HUES64 (cell line): ENCODE data around the gene RBM28.

Experiments used
- H3K27ac ChIP-seq: 2 replicates; pipeline ENCODE4 v1.7.0; 2013; ENCODE audit warnings: low read depth, low read length, inconsistent platforms
- H3K27me3 ChIP-seq: 2 replicates; pipeline ENCODE4 v1.6.1; 2013; ENCODE audit warnings: mild to moderate bottlenecking, low read length; ENCODE audit not compliant: insufficient read depth
- H3K36me3 ChIP-seq: 2 replicates; pipeline ENCODE4 v1.6.1; 2013; ENCODE audit warnings: mild to moderate bottlenecking, low read length; ENCODE audit not compliant: insufficient read depth
- H3K4me1 ChIP-seq: 2 replicates; pipeline ENCODE4 v1.6.1; 2013; ENCODE audit warnings: mild to moderate bottlenecking, low read length, moderate library complexity; ENCODE audit not compliant: insufficient read depth
- H3K4me3 ChIP-seq: 2 replicates; pipeline ENCODE4 v1.5.1; 2013; ENCODE audit warnings: mild to moderate bottlenecking, low read length, moderate library complexity
- H3K9ac ChIP-seq: 2 replicates; pipeline ENCODE4 v1.6.1; 2013; ENCODE audit warnings: mild to moderate bottlenecking, low read depth, low read length
- H3K9me3 ChIP-seq: 2 replicates; pipeline ENCODE4 v1.6.1; 2013; ENCODE audit warnings: low read depth, low read length; ENCODE audit not compliant: insufficient read depth
- WGBS: fragments of 150-250, 120-280 bp; methylation state at CpG from one replicate; pipeline ENCODE4 v1.1.7; 2013; ENCODE audit warnings: missing lambda C conversion rate; 5-methylcytosine and 5-hydroxymethylcytosine counted together

Gene RBM28

GRCh38 chr7:128344431-128344774 lies 695 bp upstream of the RBM28 start:
- no peak overlapping the region for H3K27ac ChIP-seq
- 93% methylated on average over 5 of the region's 5 CpGs for WGBS
- no peak overlapping the region for H3K4me3 ChIP-seq
- H3K4me1 ChIP-seq = no peaks in the 10 kb centered on the region
- H3K27me3 ChIP-seq = peaks cover 21% of the 10 kb centered on the region
- no peak overlapping the region for H3K9ac ChIP-seq
- H3K36me3 ChIP-seq = peaks cover 17% of the 10 kb centered on the region
- no peaks in the 10 kb centered on the region for H3K9me3 ChIP-seq

DNA sequence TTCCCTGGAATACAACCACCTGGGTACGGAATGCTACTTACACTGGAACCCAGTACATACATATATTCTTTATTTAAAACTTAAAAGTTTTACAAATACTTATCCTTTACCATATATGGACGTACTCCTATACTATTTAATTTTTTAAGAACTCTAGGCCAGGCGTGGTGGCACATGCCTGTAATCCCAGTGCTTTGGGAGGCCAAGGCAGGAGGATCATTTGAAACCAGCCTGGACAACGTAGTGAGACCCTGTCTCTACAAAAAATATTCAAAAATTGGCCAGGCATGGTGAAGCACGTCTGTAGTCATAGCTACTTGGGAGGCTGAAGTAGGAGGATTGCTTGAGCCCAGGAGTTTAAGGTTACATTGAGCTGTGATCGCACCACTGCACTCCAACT lies 2.0 kb downstream of the RBM28 start:
- Histone ChIP-seq H3K9ac (no peak overlapping the region), H3K27ac (no peak overlapping the region), H3K4me3 (peak overlapping the region; percentile 87; the same call in 1 of the 2 replicates), H3K9me3 (no peaks in the 10 kb centered on the region), H3K4me1 (no peaks in the 10 kb centered on the region), H3K36me3 (peaks cover 42% of the 10 kb centered on the region), H3K27me3 (no peaks in the 10 kb centered on the region)
- WGBS = 93% methylated on average over 6 of the region's 6 CpGs

GRCh38 chr7:128335730-128336129 lies 8.0 kb downstream of the RBM28 start:
- WGBS = 94% methylated on average over 3 of the region's 3 CpGs
- peaks cover 93% of the 10 kb centered on the region for H3K36me3 ChIP-seq

DNA sequence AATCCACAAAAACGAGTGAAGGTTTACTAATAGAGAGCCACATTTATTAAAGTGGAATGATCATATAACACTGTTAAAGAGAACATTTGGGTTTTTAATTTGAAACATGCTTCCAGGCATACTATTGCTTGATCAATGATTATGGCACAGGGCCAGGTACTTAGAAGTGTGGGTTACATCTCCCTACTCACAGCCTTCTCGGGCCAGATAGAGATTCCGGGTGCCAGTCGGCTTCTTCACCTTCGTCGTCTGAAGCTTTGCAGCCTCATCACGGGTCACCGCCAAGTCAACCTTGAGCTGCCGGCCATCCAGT lies 19.4 kb downstream of the RBM28 start:
- Histone ChIP-seq H3K27ac (no peak overlapping the region), H3K4me3 (no peak overlapping the region), H3K9ac (no peak overlapping the region), H3K4me1 (no peaks in the 10 kb centered on the region), H3K9me3 (no peaks in the 10 kb centered on the region), H3K27me3 (no peaks in the 10 kb centered on the region), H3K36me3 (peaks cover 91% of the 10 kb centered on the region)
- 96% methylated on average over 9 of the region's 9 CpGs for WGBS

More at GRCh38 chr7:128335730-128336129, 8.0 kb downstream of the RBM28 start:
- Histone ChIP-seq H3K27me3 (no peaks in the 10 kb centered on the region), H3K4me1 (no peaks in the 10 kb centered on the region), H3K27ac (no peak overlapping the region), H3K9ac (no peak overlapping the region), H3K9me3 (no peaks in the 10 kb centered on the region), H3K4me3 (no peak overlapping the region)

DNA sequence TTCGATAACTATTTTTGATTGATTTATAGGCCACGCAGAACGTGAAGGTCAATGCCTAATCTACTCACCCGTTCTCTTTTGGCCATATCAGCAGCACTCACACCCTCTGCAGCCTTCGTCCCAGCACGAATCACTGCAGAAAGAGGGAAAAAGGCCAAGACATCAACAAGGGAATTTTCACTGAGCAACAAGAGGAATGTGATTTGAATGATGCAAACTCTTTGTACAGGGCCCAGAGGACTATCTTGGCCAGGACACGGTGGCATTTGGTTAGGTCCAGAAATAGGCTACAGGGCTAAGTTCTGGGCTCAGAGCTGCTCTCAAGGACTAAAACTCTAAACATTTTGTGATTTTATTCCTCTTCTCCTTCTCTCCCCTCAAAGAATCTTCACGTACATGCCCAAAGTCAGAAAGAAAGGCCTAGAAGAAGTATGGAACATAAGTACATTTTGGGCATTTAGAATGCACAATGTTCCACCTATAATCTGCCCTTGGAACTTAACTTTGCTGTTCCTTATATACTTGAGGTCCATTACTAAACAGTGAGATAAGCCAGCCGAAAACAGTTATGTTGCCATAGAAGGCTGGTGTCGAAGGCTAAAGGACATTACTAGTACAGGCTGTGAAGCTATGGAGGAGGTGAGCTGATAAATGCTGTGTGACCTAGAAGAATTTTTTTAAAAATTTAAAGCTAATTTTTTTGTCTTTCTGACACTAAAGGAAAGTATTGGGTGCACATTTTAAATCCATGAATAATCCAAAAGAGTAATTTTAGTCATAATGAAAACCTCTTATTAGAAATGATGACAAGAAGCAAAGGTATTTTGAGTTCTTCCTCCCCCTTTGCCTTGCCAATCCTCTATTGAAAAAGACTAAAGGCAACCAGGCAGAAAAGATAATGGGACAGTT lies 20.0 kb downstream of the RBM28 start:
- H3K27ac ChIP-seq = no peak overlapping the region
- H3K9ac ChIP-seq = no peak overlapping the region
- no peaks in the 10 kb centered on the region for H3K27me3 ChIP-seq
- H3K4me3 ChIP-seq = no peak overlapping the region
- peaks cover 92% of the 10 kb centered on the region for H3K36me3 ChIP-seq
- no peaks in the 10 kb centered on the region for H3K9me3 ChIP-seq
- H3K4me1 ChIP-seq = no peaks in the 10 kb centered on the region
- WGBS = 96% methylated on average over 10 of the region's 10 CpGs

- H3K9ac ChIP-seq = no peak overlapping the region
- H3K36me3 ChIP-seq = peaks cover 92% of the 10 kb centered on the region
- no peak overlapping the region for H3K4me3 ChIP-seq
- H3K9me3 ChIP-seq = no peaks in the 10 kb centered on the region
- no peaks in the 10 kb centered on the region for H3K4me1 ChIP-seq
- no peaks in the 10 kb centered on the region for H3K27me3 ChIP-seq
- no peak overlapping the region for H3K27ac ChIP-seq
These were observed 20.7 kb downstream of the RBM28 start for GRCh38 chr7:128323040-128323439.

DNA sequence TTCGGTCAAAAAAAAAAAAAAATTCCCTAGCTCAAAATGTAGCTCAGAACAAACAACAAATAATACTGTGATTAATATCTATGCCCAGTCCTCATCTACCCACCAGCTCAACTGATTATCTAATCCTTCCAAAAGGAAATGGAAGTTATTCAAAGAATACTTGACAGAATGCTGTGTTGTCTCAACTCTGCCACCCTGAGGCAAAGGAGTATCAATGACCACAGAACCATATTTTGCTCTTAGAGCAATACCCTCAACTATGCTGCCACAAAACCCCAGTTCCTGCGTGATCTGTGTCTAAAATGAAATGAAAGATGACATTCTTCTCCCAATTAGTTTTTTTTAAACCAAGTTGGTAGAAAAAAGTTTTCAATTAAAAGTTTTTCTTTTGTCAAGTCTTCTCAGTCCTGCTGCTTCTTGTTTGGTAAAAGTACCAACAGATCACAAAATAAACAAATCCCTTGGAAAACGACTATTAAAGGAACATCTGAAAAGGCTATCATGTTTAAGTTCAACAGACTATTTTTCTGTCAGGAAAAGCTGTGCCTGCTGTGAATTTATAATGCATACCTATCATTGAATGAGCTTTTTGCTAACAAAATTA lies 21.6 kb downstream of the RBM28 start:
- Histone ChIP-seq H3K27ac (no peak overlapping the region), H3K36me3 (peaks cover 95% of the 10 kb centered on the region), H3K27me3 (no peaks in the 10 kb centered on the region), H3K4me3 (no peak overlapping the region), H3K9me3 (no peaks in the 10 kb centered on the region), H3K4me1 (no peaks in the 10 kb centered on the region), H3K9ac (no peak overlapping the region)
- 94% methylated on average over 2 of the region's 3 CpGs for WGBS

DNA sequence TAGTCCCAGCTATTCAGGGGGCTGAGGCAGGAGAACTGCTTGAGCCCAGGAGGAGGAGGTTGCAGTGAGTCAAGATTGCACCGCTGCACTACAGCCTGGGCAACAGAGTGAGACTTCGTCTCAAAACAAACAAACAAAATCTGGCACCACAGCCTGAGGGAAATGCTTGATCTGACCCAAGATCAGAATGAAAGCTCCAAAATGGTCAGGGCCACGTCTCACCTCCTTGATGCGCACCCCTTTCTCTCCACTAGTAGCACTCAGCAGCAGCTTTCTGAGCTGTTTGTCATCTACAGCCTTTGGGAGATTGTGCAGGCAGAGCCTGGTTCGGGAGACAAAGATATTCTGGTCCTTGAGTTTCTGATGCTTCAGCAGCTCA lies 22.7 kb downstream of the RBM28 start:
- no peaks in the 10 kb centered on the region for H3K4me1 ChIP-seq
- no peak overlapping the region for H3K27ac ChIP-seq
- 96% methylated on average over 5 of the region's 5 CpGs for WGBS
- no peak overlapping the region for H3K4me3 ChIP-seq
- H3K36me3 ChIP-seq = peaks cover 95% of the 10 kb centered on the region
- no peaks in the 10 kb centered on the region for H3K9me3 ChIP-seq
- H3K27me3 ChIP-seq = no peaks in the 10 kb centered on the region
- H3K9ac ChIP-seq = no peak overlapping the region

DNA sequence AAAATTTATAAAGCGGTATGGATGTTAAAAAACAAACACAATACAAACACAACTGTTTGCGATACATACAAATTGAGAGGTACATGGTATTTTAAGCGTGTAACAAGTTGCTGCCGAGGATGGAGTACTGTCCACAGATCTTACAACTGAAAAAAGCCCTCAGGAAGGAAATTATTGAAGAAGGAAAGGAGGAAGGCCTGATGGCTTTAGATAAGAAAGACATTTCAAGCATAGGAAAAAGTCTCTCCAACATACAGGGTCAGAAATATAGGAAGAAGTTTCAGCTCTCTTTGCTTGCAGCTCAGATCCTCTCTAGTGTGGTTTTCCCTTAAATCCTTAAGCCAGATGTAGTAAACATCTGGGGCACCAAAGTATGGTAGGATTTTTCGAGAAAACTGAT lies 25.0 kb downstream of the RBM28 start:
- no peak overlapping the region for H3K9ac ChIP-seq
- H3K4me3 ChIP-seq = no peak overlapping the region
- 95% methylated on average over 4 of the region's 5 CpGs for WGBS
- H3K27me3 ChIP-seq = no peaks in the 10 kb centered on the region
- H3K27ac ChIP-seq = no peak overlapping the region
- H3K4me1 ChIP-seq = no peaks in the 10 kb centered on the region
- H3K9me3 ChIP-seq = no peaks in the 10 kb centered on the region
- peaks cover 95% of the 10 kb centered on the region for H3K36me3 ChIP-seq

DNA sequence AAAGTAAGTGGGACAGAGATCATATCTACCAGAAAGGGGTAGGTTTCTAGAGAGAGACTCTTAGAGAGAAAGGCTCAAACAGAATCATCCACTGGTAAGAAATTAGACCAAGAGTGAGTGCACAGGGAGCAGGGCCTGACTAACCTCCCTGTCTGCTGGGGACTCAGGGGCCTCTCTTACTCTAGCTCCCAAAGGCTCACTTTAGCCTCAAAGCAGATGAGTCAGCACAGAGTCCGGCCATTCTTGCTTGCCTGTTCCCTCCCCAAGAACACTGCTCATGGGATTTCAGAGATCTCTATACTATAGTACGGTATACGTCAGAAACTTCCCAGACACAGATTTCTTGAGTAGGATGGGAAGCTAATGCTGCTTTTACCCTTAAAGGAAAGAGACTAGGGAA lies 32.7 kb downstream of the RBM28 start:
- Histone ChIP-seq H3K36me3 (peaks cover 95% of the 10 kb centered on the region), H3K9ac (no peak overlapping the region)

DNA sequence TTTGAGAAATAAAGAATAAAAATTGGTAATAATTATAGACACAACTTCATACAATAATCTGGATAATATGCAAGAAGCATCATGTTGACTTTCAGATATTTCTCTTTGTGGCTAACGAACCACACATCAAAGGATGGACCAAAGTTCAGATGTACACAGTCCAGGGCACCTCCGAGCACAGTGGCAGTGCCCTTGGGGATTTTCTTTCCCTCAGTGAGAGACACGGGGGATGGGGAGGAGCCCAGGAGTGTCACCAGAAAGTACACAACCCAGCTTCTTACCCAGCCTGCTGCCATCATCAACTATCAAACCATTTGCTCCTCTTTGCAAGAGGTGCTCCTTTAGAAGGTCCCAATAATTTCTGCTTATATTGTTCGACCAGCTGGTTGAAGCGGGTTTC lies 33.2 kb downstream of the RBM28 start:
- WGBS = 96% methylated on average over 5 of the region's 5 CpGs
- Histone ChIP-seq H3K27ac (no peak overlapping the region), H3K4me3 (no peak overlapping the region), H3K27me3 (no peaks in the 10 kb centered on the region), H3K9me3 (no peaks in the 10 kb centered on the region), H3K9ac (no peak overlapping the region), H3K36me3 (peaks cover 95% of the 10 kb centered on the region), H3K4me1 (no peaks in the 10 kb centered on the region)

More for the DNA sequence above, 32.7 kb downstream of the RBM28 start:
- no peak overlapping the region for H3K27ac ChIP-seq
- H3K4me1 ChIP-seq = no peaks in the 10 kb centered on the region
- H3K4me3 ChIP-seq = no peak overlapping the region
- 96% methylated on average over 3 of the region's 3 CpGs for WGBS
- H3K27me3 ChIP-seq = no peaks in the 10 kb centered on the region
- H3K9me3 ChIP-seq = no peaks in the 10 kb centered on the region
